Ectodermal cell (in vitro differentiated cells): ENCODE data around the gene CCDC57.

Source experiments
- H3K27ac ChIP-seq: 2 replicates; pipeline ENCODE4 v1.7.0; 2013; ENCODE audit warnings: mild to moderate bottlenecking, low read depth, low read length; ENCODE audit not compliant: insufficient read depth, poor library complexity, severe bottlenecking
- H3K27me3 ChIP-seq: 2 replicates; pipeline ENCODE4 v1.7.0; 2013; ENCODE audit warnings: mild to moderate bottlenecking, low read length; ENCODE audit not compliant: insufficient read depth, control insufficient read depth, poor library complexity, severe bottlenecking
- H3K36me3 ChIP-seq: one replicate; pipeline ENCODE4 v1.7.0; 2013; ENCODE audit warnings: low read length; ENCODE audit not compliant: control insufficient read depth, insufficient read depth
- H3K4me1 ChIP-seq: one replicate; pipeline ENCODE4 v1.7.0; 2013; ENCODE audit warnings: low read length; ENCODE audit not compliant: control insufficient read depth, insufficient read depth
- H3K4me3 ChIP-seq: 2 replicates; pipeline ENCODE4 v1.7.0; 2013; ENCODE audit warnings: low read depth, low read length, control low read depth; ENCODE audit not compliant: insufficient read depth
- H3K9me3 ChIP-seq: 2 replicates; pipeline ENCODE4 v1.7.0; 2013; ENCODE audit warnings: mild to moderate bottlenecking, low read length, moderate library complexity; ENCODE audit not compliant: control insufficient read depth
- WGBS, 2 experiments: methylation state at CpG; one replicate each; pipeline ENCODE4 v1.1.7; 2013; ENCODE audit warnings: missing lambda C conversion rate in 2 of 2; 5-methylcytosine and 5-hydroxymethylcytosine counted together

CCDC57 gene

GRCh38 chr17:82253179-82253544, 40.5 kb upstream of the CCDC57 start:
- Histone ChIP-seq H3K27me3 (no peaks in the 10 kb centered on the region), H3K36me3 (peaks cover 70% of the 10 kb centered on the region), H3K27ac (no peak overlapping the region), H3K9me3 (no peaks in the 10 kb centered on the region), H3K4me3 (no peak overlapping the region), H3K4me1 (no peaks in the 10 kb centered on the region)
- WGBS, 2 experiments, result 96 to 97% methylated on average over 12 of the region's 12 CpGs

GRCh38 chr17:82252511-82253178, 40.0 kb upstream of the CCDC57 start:
- Histone ChIP-seq H3K4me3 (no peak overlapping the region), H3K9me3 (no peaks in the 10 kb centered on the region), H3K27ac (no peak overlapping the region), H3K36me3 (peaks cover 71% of the 10 kb centered on the region), H3K27me3 (no peaks in the 10 kb centered on the region), H3K4me1 (no peaks in the 10 kb centered on the region)
- WGBS, 2 experiments, result 96 to 97% methylated on average over 28 of the region's 28 CpGs

DNA sequence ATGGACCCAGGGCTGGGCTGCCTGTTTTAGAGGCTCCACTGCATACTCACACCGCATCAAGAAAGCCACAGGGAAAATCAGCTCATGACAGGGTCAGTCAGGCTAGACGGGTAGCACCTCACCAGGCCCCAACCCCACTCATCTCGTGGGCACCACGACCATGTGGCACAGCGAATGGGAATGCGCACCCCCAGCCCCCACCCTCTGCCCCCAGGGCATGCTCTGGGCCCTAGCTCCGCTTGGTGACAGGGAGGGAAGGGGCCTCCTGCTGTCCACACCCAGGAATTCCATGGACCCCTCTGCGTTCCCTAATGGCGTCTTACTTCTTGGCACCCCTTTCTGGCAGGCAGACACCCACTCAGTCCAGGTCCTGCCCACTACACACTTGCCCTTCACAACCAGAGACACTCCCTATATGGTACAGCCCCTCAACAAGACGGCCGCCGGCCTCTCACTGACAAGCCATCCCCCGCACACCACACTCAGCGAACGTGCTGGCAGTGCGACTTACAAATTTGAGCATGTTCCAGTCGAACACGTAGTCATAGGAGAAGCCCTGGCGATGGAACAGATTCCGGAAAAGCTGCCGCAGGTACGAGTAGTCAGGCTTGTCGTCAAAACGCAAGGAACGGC, 38.3 kb upstream of the CCDC57 start:
- H3K9me3 ChIP-seq, result no peaks in the 10 kb centered on the region
- no peak overlapping the region for H3K27ac ChIP-seq
- no peaks in the 10 kb centered on the region for H3K27me3 ChIP-seq
- H3K4me1 ChIP-seq, result no peaks in the 10 kb centered on the region
- WGBS, 2 experiments, result 97% methylated on average over 25 of the region's 25 CpGs
- H3K4me3 ChIP-seq, result no peak overlapping the region
- peaks cover 78% of the 10 kb centered on the region for H3K36me3 ChIP-seq

GRCh38 chr17:82249896-82250581, 37.4 kb upstream of the CCDC57 start:
- Histone ChIP-seq H3K27me3 (no peaks in the 10 kb centered on the region), H3K36me3 (peaks cover 80% of the 10 kb centered on the region), H3K27ac (no peak overlapping the region), H3K9me3 (no peaks in the 10 kb centered on the region), H3K4me3 (no peak overlapping the region), H3K4me1 (no peaks in the 10 kb centered on the region)
- 95 to 96% methylated on average over 33 of the region's 33 CpGs for whole genome bisulfite sequencing, 2 experiments

DNA sequence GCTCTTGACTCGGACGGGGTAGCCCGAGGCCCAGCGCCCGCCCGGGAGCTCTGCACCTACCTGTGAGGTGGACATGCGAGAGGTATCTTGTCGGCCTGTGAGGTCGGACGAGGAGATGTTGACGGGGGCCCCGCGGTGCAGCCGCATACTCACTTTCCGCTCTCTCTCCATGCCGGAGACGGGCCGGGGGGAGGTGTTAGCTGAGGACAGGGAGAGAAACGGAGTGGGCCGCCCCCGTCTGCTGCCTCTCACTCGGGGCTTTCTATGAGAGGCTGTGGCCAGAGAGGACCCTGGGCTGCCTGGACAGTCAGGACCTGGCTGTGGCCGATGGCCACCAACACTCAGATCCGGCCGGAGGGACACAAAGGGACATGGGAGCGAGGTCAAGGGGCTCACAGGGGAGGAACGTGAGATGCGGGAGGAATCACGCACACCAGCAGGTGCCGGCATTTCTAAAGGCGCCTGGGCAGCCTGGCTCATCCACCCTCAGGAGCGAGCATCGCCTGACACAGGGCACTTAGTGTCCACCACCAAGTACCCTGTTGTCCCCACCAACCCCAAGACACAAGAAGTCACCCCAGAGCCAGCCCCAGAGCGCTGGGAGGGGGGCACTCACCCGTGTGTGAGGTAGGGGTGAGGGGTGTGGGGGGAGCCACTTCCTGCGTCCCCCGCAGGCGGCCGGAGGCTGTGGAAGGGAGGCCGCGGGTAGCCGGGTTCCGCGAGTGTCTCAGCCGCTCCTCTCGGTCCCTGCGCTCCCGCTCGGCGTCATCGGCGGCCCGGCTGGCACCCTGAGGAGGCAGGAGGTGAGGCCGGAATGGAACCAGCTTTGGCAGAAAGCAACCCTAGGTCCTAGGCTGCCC, 36.4 kb upstream of the CCDC57 start:
- H3K9me3 ChIP-seq, result no peaks in the 10 kb centered on the region
- peaks cover 89% of the 10 kb centered on the region for H3K36me3 ChIP-seq
- H3K4me3 ChIP-seq, result no peak overlapping the region
- WGBS, 2 experiments, result 96% methylated on average over 54 of the region's 54 CpGs
- no peaks in the 10 kb centered on the region for H3K4me1 ChIP-seq
- no peaks in the 10 kb centered on the region for H3K27me3 ChIP-seq
- H3K27ac ChIP-seq, result no peak overlapping the region

GRCh38 chr17:82247856-82248671, 35.4 kb upstream of the CCDC57 start:
- no peak overlapping the region for H3K4me3 ChIP-seq
- no peaks in the 10 kb centered on the region for H3K4me1 ChIP-seq
- H3K9me3 ChIP-seq, result no peaks in the 10 kb centered on the region
- H3K27me3 ChIP-seq, result no peaks in the 10 kb centered on the region
- peaks cover 93% of the 10 kb centered on the region for H3K36me3 ChIP-seq
- no peak overlapping the region for H3K27ac ChIP-seq
- 94 to 97% methylated on average over 28 of the region's 28 CpGs for WGBS, 2 experiments

DNA sequence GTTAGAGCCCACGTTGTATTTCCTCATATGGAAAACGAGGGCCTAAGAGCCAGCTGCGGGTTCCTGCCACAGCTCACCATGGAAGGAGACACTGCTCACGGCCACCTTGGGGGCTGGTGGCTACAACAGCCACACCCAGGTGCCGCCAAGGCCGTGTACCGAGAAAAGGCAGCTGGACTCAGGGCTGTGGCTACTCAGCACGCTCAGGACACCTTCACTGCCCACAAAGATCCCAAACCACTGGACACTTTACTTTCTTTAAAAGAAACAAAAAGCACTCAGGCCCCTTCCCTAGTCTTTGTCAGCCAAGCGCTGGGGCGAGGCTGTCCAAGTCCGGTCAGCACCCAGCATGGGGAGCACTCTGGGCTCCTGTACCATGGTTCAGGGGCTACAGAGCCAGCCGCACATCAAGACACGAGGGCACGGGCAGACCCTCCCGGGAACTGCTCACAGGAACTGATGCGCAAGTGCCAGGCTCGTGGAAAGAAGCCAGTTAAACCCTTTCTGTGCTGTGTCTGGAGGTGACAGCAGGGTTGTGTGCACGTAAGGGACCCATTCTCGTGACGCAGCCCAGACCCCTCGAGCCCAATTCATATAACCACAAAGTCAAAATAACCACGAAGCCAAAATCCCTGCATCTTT, 34.7 kb upstream of the CCDC57 start:
- Histone ChIP-seq H3K4me1 (no peaks in the 10 kb centered on the region), H3K27ac (no peak overlapping the region), H3K27me3 (no peaks in the 10 kb centered on the region), H3K4me3 (no peak overlapping the region), H3K36me3 (peaks cover 91% of the 10 kb centered on the region), H3K9me3 (no peaks in the 10 kb centered on the region)
- WGBS, 2 experiments, result 93 to 95% methylated on average over 22 of the region's 22 CpGs

DNA sequence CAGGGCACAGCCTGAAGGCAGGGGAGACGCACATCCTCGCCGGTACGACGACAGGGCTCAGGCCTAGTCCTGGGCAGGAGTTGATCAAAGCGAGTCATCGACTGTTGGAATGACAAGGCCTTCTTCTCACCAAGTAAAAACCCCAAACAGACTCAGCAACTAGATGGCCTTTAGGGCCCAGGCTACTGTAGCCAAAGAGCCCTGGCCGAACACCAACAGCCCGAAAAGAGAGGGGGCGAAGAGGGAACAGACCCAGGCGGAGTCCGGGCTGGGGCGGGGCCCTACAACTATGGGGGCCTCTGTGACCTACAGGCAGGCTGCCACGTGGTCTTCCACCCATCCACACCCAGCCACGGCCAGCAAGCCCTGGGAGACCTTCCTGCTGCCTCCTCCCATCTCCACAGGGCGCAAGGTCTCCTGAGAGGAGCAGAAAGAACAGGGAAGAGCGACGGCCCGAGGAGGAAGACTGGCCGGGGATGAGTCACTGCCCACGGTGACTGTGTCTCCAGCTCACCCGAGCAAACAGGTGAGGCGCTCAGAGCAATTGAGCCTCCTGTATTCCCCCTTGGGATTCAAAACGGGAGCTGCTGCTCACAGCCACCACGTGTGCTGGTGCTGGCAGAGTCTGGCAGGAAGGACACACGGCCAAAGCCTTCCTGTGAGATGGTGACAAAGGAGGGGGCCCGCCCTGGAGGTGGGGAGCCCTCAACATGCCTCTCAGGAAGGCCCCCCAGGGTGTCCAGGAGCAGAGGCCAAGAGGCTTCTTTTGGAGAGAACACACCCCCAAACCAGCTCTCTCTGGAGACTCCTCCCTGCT, 33.9 kb upstream of the CCDC57 start:
- H3K27me3 ChIP-seq, result no peaks in the 10 kb centered on the region
- H3K36me3 ChIP-seq, result peaks cover 84% of the 10 kb centered on the region
- no peak overlapping the region for H3K4me3 ChIP-seq
- H3K4me1 ChIP-seq, result no peaks in the 10 kb centered on the region
- no peak overlapping the region for H3K27ac ChIP-seq
- 94% methylated on average over 27 of the region's 27 CpGs for WGBS, 2 experiments
- H3K9me3 ChIP-seq, result no peaks in the 10 kb centered on the region

DNA sequence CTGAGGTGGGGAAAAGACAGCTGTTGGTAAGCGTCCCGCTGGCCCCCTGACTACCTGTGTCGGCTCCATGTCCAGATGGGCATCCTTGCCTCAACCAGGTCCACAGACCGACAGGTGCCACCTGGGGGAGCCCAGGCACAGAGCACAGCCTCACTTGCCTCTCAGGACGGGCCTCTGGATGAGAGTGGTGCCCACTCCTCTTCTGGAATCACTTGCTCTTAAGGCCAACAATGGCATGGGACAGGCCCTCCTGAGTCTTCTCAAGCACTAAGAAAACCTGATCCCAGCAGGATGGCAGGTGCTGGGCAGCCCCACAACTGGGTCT, 33.4 kb upstream of the CCDC57 start:
- H3K27ac ChIP-seq, result no peak overlapping the region
- peaks cover 80% of the 10 kb centered on the region for H3K36me3 ChIP-seq
- H3K4me3 ChIP-seq, result no peak overlapping the region
- no peaks in the 10 kb centered on the region for H3K4me1 ChIP-seq
- no peaks in the 10 kb centered on the region for H3K9me3 ChIP-seq
- 92 to 97% methylated on average over 5 of the region's 5 CpGs for WGBS, 2 experiments
- H3K27me3 ChIP-seq, result no peaks in the 10 kb centered on the region
